Measurements from ENCODE around the gene ARHGAP36. TPM values are rescaled to one million over a fixed set of nuclear protein-coding genes. Genes with fewer than 3 reads are reported as not detected.

ARHGAP36 gene
- total and polyA plus RNA-seq, 2 of the 8 experiments (the other 6 are each of a cell fraction or from before 2014, with no cell fraction given) = 0.32 to 0.38 TPM

DNA sequence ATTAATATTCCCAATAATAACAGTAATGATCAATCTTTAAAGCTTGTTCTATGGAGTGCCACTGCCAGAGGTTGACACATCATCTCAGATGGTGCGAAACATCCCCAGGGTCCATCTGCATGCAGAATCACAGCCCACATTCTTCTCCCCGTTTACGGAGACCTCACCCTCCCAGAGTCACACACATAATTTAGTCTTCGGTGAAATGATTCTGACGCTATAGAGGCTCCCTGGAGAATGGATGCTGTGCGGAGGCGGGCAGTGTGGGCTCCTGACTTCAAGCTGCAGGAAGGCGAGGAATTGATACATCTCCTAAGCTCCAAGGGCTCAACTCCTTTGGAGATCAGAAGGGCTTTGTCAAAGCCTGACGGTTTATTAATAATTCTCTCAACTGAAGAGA lies 11.0 kb upstream of the ARHGAP36 start:
- WGBS, 2 experiments (ENCODE audit: extremely low coverage in 1 of 2, insufficient coverage in 1 of 2, insufficient read length in 1 of 2, insufficient replicate concordance in 2 of 2, low coverage in 1 of 2, low lambda C conversion rate in 2 of 2, missing lambda C conversion rate in 1 of 2) = 92% methylated on average over 8 of the region's 9 CpGs; no CpG with 5 or more reads in 1 of the 2 experiments
- no peaks in the 10 kb centered on the region for H3K79me2 ChIP-seq (ENCODE audit: control insufficient read depth in 1 of 2, insufficient read depth in 2 of 2, low read length in 2 of 2)
- H4K20me1 ChIP-seq (replicated peaks in 1 of 2; ENCODE audit: control insufficient read depth in 1 of 2, insufficient read depth in 2 of 2, low read length in 2 of 2) = no peaks in the 10 kb centered on the region
- no peak overlapping the region for H2BK12ac ChIP-seq (ENCODE audit: low read depth, low read length)
- no peak overlapping the region for H2BK15ac ChIP-seq (ENCODE audit: low read length)
- no peak overlapping the region for H3K23ac ChIP-seq (ENCODE audit: insufficient read length)
- no peak overlapping the region for H3K9ac ChIP-seq (replicated peaks in 1 of 4; ENCODE audit: extremely low read depth in 1 of 4, low read depth in 3 of 4, low read length in 3 of 4)
- no peak overlapping the region for H4K91ac ChIP-seq (replicated peaks; ENCODE audit: insufficient read length, low read length)
- no peak overlapping the region for H3K4me2 ChIP-seq (ENCODE audit: insufficient read depth in 1 of 2, low read depth in 2 of 2, low read length in 2 of 2)
- H2AK5ac ChIP-seq (ENCODE audit: low read depth, low read length) = no peak overlapping the region
- no peak overlapping the region for H3K4me3 ChIP-seq (ENCODE audit: extremely low read depth in 1 of 4, insufficient read depth in 2 of 4, low read depth in 3 of 4, low read length in 4 of 4)
- H2AFZ ChIP-seq (ENCODE audit: low read length) = no peak overlapping the region
- H2BK20ac ChIP-seq (ENCODE audit: low read length) = no peak overlapping the region
- POLR2A ChIA-PET (ENCODE audit: partially characterized antibody) = no interaction called here
- no peak overlapping the region for H4K5ac ChIP-seq (ENCODE audit: insufficient read length, low read depth, low read length)
- CTCF ChIA-PET (ENCODE audit: partially characterized antibody) = interaction anchor here (1.1 kb wide), 4 partner anchors 9 to 70 kb away, joined by 3 to 6 read pairs (median 4); no protein-coding TSS in a partner anchor
- TF ChIP-seq NANOG (IDR thresholded peaks at IDR 0.05; ENCODE audit: insufficient read depth, low read depth, low read length, poor library complexity, severe bottlenecking) = no peak
- TF ChIP-seq SIRT6 (IDR thresholded peaks at IDR 0.05; ENCODE audit: low read length) = no peak
- no peak for TF ChIP-seq NRF1 (IDR thresholded peaks at IDR 0.05; ENCODE audit: low read depth, low read length)
- TF ChIP-seq CHD2 (IDR thresholded peaks at IDR 0.05; ENCODE audit: low read length) = no peak
- TF ChIP-seq CBX8 (IDR thresholded peaks at IDR 0.05; ENCODE audit: borderline replicate concordance, low read depth, low read length) = no peak
- no peak for TF ChIP-seq CEBPB (IDR thresholded peaks at IDR 0.05; ENCODE audit: low read depth, low read length)
- TF ChIP-seq SP2 (IDR thresholded peaks at IDR 0.05; ENCODE audit: low read length) = no peak
- TF ChIP-seq YY1 (IDR thresholded peaks at IDR 0.05; ENCODE audit: low read depth, low read length) = no peak
- no peak for TF ChIP-seq RXRA (IDR thresholded peaks at IDR 0.05; ENCODE audit: insufficient read depth, low read depth, low read length)
- FAIRE-seq = no peak
- H3K4ac ChIP-seq (replicated peaks; ENCODE audit: insufficient read length, low read depth, low read length) = no peak overlapping the region
- no peak overlapping the region for H2BK120ac ChIP-seq (replicated peaks; ENCODE audit: low read depth, low read length)
- no peaks in the 10 kb centered on the region for H3K27me3 ChIP-seq (replicated peaks in 1 of 4; ENCODE audit: control insufficient read depth in 3 of 4, extremely low read depth in 1 of 4, insufficient read depth in 3 of 4, low read length in 3 of 4)
- H2BK5ac ChIP-seq (ENCODE audit: low read depth, low read length) = no peak overlapping the region
- no peak overlapping the region for H3K27ac ChIP-seq (ENCODE audit: low read depth, low read length)
- no peaks in the 10 kb centered on the region for H3K9me3 ChIP-seq (ENCODE audit: insufficient read depth in 2 of 2, low read depth in 1 of 2, low read length in 1 of 2)
- no peak overlapping the region for H3K14ac ChIP-seq (ENCODE audit: insufficient read length)
- no peak overlapping the region for H3K18ac ChIP-seq (ENCODE audit: extremely low read depth, low read length)
- no peaks in the 10 kb centered on the region for H3K36me3 ChIP-seq (ENCODE audit: control insufficient read depth in 2 of 4, insufficient read depth in 4 of 4, low read length in 3 of 4)
- no peaks in the 10 kb centered on the region for H3K23me2 ChIP-seq (ENCODE audit: low read depth, low read length)
- H3K4me1 ChIP-seq (replicated peaks in 1 of 4; ENCODE audit: control insufficient read depth in 3 of 4, insufficient read depth in 4 of 4, low read length in 3 of 4) = no peaks in the 10 kb centered on the region; a peak in 1 of 7 replicates
- no peak for DNase-seq (ENCODE audit: low read depth in 1 of 2, low spot score in 2 of 2)
- no peak overlapping the region for H4K8ac ChIP-seq (ENCODE audit: extremely low read depth, insufficient read depth, low read length)
- H3K56ac ChIP-seq (replicated peaks; ENCODE audit: insufficient read length, low read depth, low read length) = no peak overlapping the region
- no peaks in the 10 kb centered on the region for H3K79me1 ChIP-seq (ENCODE audit: low read depth, low read length)
